HepG2 (cell line): Measurements from ENCODE around the gene C22orf39. TPM values are rescaled to one million over a fixed set of nuclear protein-coding genes. Genes with fewer than 3 reads are reported as not detected.

Experiments used
- AHR ChIP-seq: IDR thresholded peaks from 2 replicates; pipeline ENCODE4 v1.6.1; 2018; ENCODE audit warnings: missing genetic modification reagents, missing compliant biosample characterization
- CHD2 ChIP-seq: IDR thresholded peaks from 2 replicates; pipeline ENCODE4 v1.6.1; 2011; ENCODE audit warnings: low read depth, low read length, improper control_type of control experiment
- DNMT3B ChIP-seq: conservative IDR thresholded peaks from 2 replicates; pipeline ENCODE4 v1.6.1; 2016; ENCODE audit warnings: missing biosample characterization, control low read depth
- FOXA1 ChIP-seq, 2 experiments: fragments of 450-650 bp in 1 of 2; sonication (generic) in 1 of 2; formaldehyde crosslinking in 1 of 2; IDR thresholded peaks; 2 replicates each; pipeline versions ENCODE4 v1.4.0 to v1.6.1; 2016 to 2020; ENCODE audit warnings: missing genetic modification reagents in 1 of 2
- GATA4 ChIP-seq: sonication (generic); IDR thresholded peaks from 2 replicates; pipeline ENCODE4 v1.6.1; 2016; ENCODE audit warnings: antibody characterized with exemption, low read depth, borderline replicate concordance
- HNRNPUL1 ChIP-seq: fragments of 200-400 bp; formaldehyde crosslinking; IDR thresholded peaks from 2 replicates; pipeline ENCODE4 v1.6.1; 2017; ENCODE audit warnings: low read depth, mild to moderate bottlenecking, low read length, moderate library complexity
- NFE2L1 ChIP-seq: sonication (generic); formaldehyde crosslinking; IDR thresholded peaks from 2 replicates; pipeline ENCODE4 v1.4.0; 2020; ENCODE audit warnings: missing genetic modification reagents, mild to moderate bottlenecking, borderline replicate concordance
- NFYB ChIP-seq: sonication (generic); formaldehyde crosslinking; IDR thresholded peaks from 2 replicates; pipeline ENCODE4 v1.4.0; 2020; ENCODE audit warnings: missing genetic modification reagents
- POGZ ChIP-seq: sonication (generic); formaldehyde crosslinking; IDR thresholded peaks from 2 replicates; pipeline ENCODE4 v1.4.0; 2020; ENCODE audit warnings: mild to moderate bottlenecking, missing genetic modification reagents
- PRPF4 ChIP-seq: fragments of 200-400 bp; formaldehyde crosslinking; IDR thresholded peaks from 2 replicates; pipeline ENCODE4 v1.6.1; 2016; ENCODE audit warnings: low read length, low read depth; ENCODE audit not compliant: poor library complexity, severe bottlenecking
- RFX1 ChIP-seq: fragments of 450-650 bp; IDR thresholded peaks from 2 replicates; pipeline ENCODE4 v1.6.1; 2017
- RNF2 ChIP-seq: fragments of 450-650 bp; conservative IDR thresholded peaks from 2 replicates; pipeline ENCODE4 v1.6.1; 2016; ENCODE audit warnings: low read depth
- SRSF9 ChIP-seq: fragments of 200-400 bp; formaldehyde crosslinking; IDR thresholded peaks from 2 replicates; pipeline ENCODE4 v1.6.1; 2018; ENCODE audit warnings: borderline replicate concordance, mild to moderate bottlenecking, low read depth, low read length; ENCODE audit not compliant: insufficient read depth, poor library complexity, severe bottlenecking
- ZFP62 ChIP-seq: sonication (generic); formaldehyde crosslinking; IDR thresholded peaks from 2 replicates; pipeline ENCODE4 v1.4.0; 2020; ENCODE audit warnings: missing genetic modification reagents
- ZNF235 ChIP-seq: sonication (generic); formaldehyde crosslinking; IDR thresholded peaks from 2 replicates; pipeline ENCODE4 v1.8.1; 2023; ENCODE audit warnings: mild to moderate bottlenecking, missing genetic modification reagents, borderline replicate concordance
- ZNF274 ChIP-seq: sonication (generic); formaldehyde crosslinking; IDR thresholded peaks from 2 replicates; pipeline ENCODE4 v1.5.1; 2020; ENCODE audit warnings: mild to moderate bottlenecking, missing genetic modification reagents
- ZNF569 ChIP-seq: sonication (generic); formaldehyde crosslinking; IDR thresholded peaks from 2 replicates; pipeline ENCODE4 v1.5.0; 2020; ENCODE audit warnings: mild to moderate bottlenecking, missing genetic modification reagents, moderate library complexity, borderline replicate concordance
- ZNF615 ChIP-seq: sonication (generic); formaldehyde crosslinking; IDR thresholded peaks from 2 replicates; pipeline ENCODE4 v1.5.0; 2020; ENCODE audit warnings: mild to moderate bottlenecking, missing genetic modification reagents, borderline replicate concordance
- ZNF7 ChIP-seq: IDR thresholded peaks from 2 replicates; pipeline ENCODE4 v1.6.1; 2016; ENCODE audit warnings: missing biosample characterization, missing genetic modification reagents
- ZSCAN29 ChIP-seq: sonication (generic); formaldehyde crosslinking; conservative IDR thresholded peaks from 2 replicates; pipeline ENCODE4 v1.4.0; 2020; ENCODE audit warnings: mild to moderate bottlenecking, missing genetic modification reagents
- polyA plus RNA-seq, 8 experiments: library from polyadenylated mRNA; depleted of rRNA in 3 of 8; stranded (reverse) in 7 of 8; unstranded in 1 of 8; fragments of >200 nt; fragmentation: Illumina TruSeq in 4 of 8; extraction: Trizol in 4 of 8; gene quantifications; 2 replicates each; pipeline versions ENCODE4 v1.2.1 to v1.2.3, GENCODE V29; 2011 to 2016; ENCODE audit warnings: low read depth in 4 of 8, missing spikeins in 1 of 8, mixed read lengths in 1 of 8; ENCODE audit not compliant: insufficient read depth in 1 of 8
- total RNA-seq, 5 experiments: library from RNA; depleted of rRNA; stranded (reverse); fragments of >200 nt; fragmentation: Illumina TruSeq; extraction: Trizol; gene quantifications; 2 replicates each; pipeline ENCODE4 v1.2.3, GENCODE V29; 2016; ENCODE audit warnings: low read depth in 1 of 5
- TF ChIP-seq, protein P1 (sequence below): sonication (generic); formaldehyde crosslinking; IDR thresholded peaks from 2 replicates; pipeline ENCODE4 v1.8.0; 2022; ENCODE audit warnings: missing genetic modification reagents, mild to moderate bottlenecking, inconsistent platforms, borderline replicate concordance
- TF ChIP-seq, protein P2 (sequence below): sonication (generic); formaldehyde crosslinking; IDR thresholded peaks from 2 replicates; pipeline ENCODE4 v1.5.1; 2020; ENCODE audit warnings: missing genetic modification reagents, mild to moderate bottlenecking, borderline replicate concordance
- TF ChIP-seq, protein P3 (sequence below): sonication (generic); formaldehyde crosslinking; IDR thresholded peaks from 2 replicates; pipeline ENCODE4 v1.8.0; 2022; ENCODE audit warnings: mild to moderate bottlenecking, missing genetic modification reagents, borderline replicate concordance

The C22orf39 gene
- total and polyA plus RNA-seq, 2 of the 13 experiments (the other 11 are each of a cell fraction or from before 2014, with no cell fraction given) = 23.4 to 26.4 TPM

DNA sequence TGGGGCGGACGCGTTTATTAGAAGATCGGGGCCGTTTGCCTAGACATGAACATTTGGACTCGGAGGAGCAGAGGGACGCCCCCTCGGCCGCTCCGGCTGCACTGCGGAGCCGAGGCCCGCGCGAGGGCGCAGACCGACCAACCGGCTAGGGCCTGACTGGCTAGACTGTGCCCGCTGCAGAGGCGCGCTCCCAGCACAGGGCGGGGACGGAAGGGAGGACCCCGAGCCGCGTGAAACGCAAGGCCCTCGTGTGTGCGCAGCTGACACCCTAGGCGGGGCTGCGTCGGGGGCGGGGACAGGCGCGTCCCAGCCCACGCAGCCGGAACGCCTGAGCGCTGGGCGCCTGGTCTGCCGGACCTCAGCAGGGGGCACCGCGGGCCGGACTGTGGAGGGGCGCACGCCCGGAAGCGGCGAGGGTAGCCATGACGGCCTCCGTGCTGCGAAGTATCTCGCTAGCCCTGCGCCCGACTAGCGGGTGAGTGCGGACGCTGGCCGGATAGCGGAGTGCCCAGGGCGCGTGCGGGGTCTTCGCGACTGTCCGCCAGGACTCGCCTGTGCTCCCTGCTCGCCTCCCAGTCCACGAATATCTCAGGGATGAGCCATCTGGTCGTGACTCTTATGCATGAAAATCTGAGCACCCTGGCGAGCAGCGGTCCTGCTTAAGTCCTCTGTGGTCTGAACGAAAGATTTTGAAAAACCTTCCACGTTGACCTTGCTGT lies 15.2 kb downstream of the C22orf39 start, which contains the start of gene MRPL40 (continued):
- peak; percentile 94; the same call in 1 of the 2 replicates for TF ChIP-seq ZNF235 (CRISPR knock-in tag)
- TF ChIP-seq DNMT3B (CRISPR knock-in tag) = 0 out of 2 replicates have a peak, but pooled peaks have one; percentile 14
- 0 out of 2 replicates have a peak, but pooled peaks have one; percentile 20 for TF ChIP-seq ZSCAN29 (CRISPR knock-in tag)
- no peak for TF ChIP-seq ZFP62 (CRISPR knock-in tag)
- TF ChIP-seq ZNF569 = peak; percentile 74; the same call in 1 of the 2 replicates
- peak; percentile 79 for TF ChIP-seq RNF2
- TF ChIP-seq, protein P1, sequence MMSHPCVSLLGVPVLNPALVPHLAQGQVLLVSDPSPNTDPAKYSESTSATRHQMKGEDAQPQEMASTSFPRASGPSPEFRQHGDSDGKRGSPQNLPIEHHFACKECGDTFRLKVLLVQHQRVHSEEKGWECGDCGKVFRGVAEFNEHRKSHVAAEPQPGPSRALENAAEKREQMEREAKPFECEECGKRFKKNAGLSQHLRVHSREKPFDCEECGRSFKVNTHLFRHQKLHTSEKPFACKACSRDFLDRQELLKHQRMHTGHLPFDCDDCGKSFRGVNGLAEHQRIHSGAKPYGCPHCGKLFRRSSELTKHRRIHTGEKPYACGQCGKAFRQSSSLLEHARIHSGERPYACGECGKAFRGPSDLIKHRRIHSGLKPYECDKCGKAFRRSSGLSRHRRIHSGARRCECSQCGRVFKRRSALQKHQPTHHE = peak; percentile 96
- TF ChIP-seq ZNF7 (CRISPR knock-in tag) = 0 out of 2 replicates have a peak, but pooled peaks have one; percentile 44
- no peak for TF ChIP-seq CHD2
- TF ChIP-seq PRPF4 = no peak
- peak; percentile 89; the same call in 1 of the 2 replicates for TF ChIP-seq ZNF615 (CRISPR knock-in tag)
- TF ChIP-seq POGZ (CRISPR knock-in tag) = peak; percentile 98
- TF ChIP-seq ZNF274 (CRISPR knock-in tag) = peak; percentile 97
- peak; percentile 42; the same call in 1 of the 2 replicates for TF ChIP-seq GATA4
- no peak; the same call in 1 of the 2 replicates for TF ChIP-seq RFX1
- TF ChIP-seq NFYB (CRISPR knock-in tag) = peak; percentile 41
- TF ChIP-seq SRSF9 = no peak
- no peak for TF ChIP-seq NFE2L1 (CRISPR knock-in tag)
- TF ChIP-seq, protein P2, sequence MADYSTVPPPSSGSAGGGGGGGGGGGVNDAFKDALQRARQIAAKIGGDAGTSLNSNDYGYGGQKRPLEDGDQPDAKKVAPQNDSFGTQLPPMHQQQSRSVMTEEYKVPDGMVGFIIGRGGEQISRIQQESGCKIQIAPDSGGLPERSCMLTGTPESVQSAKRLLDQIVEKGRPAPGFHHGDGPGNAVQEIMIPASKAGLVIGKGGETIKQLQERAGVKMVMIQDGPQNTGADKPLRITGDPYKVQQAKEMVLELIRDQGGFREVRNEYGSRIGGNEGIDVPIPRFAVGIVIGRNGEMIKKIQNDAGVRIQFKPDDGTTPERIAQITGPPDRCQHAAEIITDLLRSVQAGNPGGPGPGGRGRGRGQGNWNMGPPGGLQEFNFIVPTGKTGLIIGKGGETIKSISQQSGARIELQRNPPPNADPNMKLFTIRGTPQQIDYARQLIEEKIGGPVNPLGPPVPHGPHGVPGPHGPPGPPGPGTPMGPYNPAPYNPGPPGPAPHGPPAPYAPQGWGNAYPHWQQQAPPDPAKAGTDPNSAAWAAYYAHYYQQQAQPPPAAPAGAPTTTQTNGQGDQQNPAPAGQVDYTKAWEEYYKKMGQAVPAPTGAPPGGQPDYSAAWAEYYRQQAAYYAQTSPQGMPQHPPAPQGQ (CRISPR knock-in tag) = no peak; the same call in 1 of the 2 replicates
- TF ChIP-seq FOXA1 (IDR thresholded peaks at IDR 0.05) = no peak
- TF ChIP-seq FOXA1 (CRISPR knock-in tag; IDR thresholded peaks at IDR 0.05) = peak; percentile 77
- TF ChIP-seq, protein P3, sequence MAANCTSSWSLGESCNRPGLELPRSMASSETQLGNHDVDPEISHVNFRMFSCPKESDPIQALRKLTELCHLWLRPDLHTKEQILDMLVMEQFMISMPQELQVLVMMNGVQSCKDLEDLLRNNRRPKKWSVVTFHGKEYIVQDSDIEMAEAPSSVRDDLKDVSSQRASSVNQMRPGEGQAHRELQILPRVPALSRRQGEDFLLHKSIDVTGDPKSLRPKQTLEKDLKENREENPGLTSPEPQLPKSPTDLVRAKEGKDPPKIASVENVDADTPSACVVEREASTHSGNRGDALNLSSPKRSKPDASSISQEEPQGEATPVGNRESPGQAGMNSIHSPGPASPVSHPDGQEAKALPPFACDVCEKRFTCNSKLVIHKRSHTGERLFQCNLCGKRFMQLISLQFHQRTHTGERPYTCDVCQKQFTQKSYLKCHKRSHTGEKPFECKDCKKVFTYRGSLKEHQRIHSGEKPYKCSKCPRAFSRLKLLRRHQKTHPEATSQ (CRISPR knock-in tag) = peak; percentile 87
- TF ChIP-seq HNRNPUL1 = peak; percentile 94
- peak; percentile 97; the same call in 1 of the 2 replicates for TF ChIP-seq AHR (CRISPR knock-in tag)
